A204.1 (cell line): ENCODE data around the gene CMA1.
"Not testable (repeated sequence)": the region's sequence is repeated elsewhere in the genome, so short reads cannot be mapped to it uniquely, and the experiment has no call there.

Source experiments
- FAIRE-seq: peaks from 2 replicates; lab custom pipeline; 2012; peaks lifted over from hg19 to GRCh38; lab: Jason Lieb, UNC

Gene CMA1, protein sequence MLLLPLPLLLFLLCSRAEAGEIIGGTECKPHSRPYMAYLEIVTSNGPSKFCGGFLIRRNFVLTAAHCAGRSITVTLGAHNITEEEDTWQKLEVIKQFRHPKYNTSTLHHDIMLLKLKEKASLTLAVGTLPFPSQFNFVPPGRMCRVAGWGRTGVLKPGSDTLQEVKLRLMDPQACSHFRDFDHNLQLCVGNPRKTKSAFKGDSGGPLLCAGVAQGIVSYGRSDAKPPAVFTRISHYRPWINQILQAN

GRCh38 chr14:24508155-24508840, at the start of gene CMA1:
CMA1 (minus strand) TSS chr14:24508265; CDS start chr14:24508235, 30 bp downstream.
- no peak for FAIRE-seq

DNA sequence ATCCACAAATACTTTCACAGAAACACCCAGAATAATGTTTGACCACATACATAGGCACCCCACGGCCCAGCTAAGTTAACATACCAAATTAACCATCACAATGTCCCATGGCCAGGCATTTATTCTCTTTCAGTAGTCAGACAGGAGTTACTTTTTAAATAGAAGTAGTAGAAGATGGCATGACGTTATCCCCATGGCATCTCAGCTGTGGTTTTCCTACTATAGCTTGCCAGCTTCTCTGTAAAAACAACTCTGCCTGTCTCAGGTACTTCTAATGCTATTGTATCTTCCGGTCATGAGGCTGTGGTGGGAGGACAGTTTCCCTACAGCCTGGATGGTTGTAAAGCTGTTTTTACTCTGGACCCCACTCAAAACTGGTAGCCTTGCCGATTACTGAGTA, 48.7 kb upstream of the CMA1 start:
- FAIRE-seq, result no peak

GRCh38 chr14:24549064-24549463, 41.0 kb upstream of the CMA1 start:
- not testable (repeated sequence) for FAIRE-seq

DNA sequence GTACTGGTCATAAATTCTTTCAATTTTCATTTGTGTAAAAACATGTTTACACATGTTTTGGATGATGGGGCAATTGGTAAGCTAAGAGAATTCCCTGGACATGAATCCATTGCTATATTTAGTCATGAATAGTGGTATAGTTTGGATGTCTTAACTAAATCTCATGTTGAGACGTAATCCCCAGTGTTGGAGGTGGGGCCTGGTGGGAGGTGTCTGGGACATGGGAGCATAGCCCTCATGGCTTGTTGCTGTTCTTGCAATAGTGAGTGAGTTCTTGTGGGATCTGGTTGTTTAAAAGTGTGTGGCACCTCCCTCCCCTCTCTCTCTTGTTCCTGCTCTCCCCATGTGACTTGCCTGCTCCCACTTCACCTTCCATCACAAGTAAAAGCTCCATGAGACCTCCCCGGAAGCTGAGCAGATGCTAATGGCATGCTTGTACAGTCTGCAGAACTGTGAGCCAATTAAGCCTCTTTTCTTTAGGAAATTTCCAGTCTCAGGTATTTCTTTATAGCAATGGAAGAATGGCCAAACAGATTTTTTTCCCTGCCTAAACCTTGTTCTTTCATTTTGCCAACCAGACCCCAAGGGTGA, 34.4 kb upstream of the CMA1 start:
- FAIRE-seq, result no peak

GRCh38 chr14:24535737-24536136, 27.7 kb upstream of the CMA1 start:
- no peak for FAIRE-seq

DNA sequence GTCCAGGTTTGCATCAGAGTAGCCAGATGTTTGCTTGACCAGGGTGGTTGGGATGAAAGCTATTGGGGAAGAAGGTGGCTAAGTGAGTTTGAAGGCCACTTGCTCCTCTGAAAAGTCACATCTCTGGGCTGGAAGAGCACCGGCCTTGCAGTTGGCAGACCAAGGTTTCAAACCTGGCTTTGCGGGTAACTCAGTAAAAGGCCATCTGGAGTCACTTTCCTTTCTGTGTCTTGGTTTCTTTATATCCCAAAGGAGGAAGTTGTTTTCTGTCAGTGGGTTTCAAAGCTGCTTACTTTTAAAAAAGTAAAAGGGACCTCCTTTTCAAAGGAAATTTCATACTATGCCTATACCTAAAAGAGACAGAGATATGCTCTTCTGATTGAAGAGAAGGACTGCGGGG, 26.2 kb upstream of the CMA1 start:
- FAIRE-seq, result no peak

- FAIRE-seq, result not testable (repeated sequence)
Observed at GRCh38 chr14:24525877-24526620, 18.0 kb upstream of the CMA1 start.

DNA sequence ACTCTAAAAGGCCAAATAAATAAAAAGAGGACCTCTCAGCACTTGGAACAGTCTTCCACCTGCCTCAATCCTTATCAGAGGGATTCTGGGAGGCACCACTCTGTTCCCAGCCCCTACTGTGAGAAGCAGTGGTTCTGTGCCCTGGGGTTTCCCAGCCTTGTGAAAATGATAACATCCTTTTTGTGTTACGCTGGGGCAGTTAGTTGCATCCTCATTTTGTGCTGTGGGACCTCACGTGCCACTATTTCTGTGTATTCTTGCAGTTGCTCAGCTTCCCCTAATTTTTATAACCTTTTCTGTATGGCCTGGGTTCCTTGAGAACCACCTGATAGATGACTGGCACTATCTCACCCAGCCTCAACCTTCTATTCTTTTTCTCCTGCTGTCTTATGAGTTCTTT, 10.8 kb upstream of the CMA1 start:
- FAIRE-seq, result no peak

- no peak for FAIRE-seq
Observed at GRCh38 chr14:24514209-24514608, 6.1 kb upstream of the CMA1 start.

- no peak for FAIRE-seq
Observed at GRCh38 chr14:24513009-24513408, 4.9 kb upstream of the CMA1 start.

- FAIRE-seq, result no peak
Observed at GRCh38 chr14:24506443-24506842, 1.6 kb downstream of the CMA1 start.

DNA sequence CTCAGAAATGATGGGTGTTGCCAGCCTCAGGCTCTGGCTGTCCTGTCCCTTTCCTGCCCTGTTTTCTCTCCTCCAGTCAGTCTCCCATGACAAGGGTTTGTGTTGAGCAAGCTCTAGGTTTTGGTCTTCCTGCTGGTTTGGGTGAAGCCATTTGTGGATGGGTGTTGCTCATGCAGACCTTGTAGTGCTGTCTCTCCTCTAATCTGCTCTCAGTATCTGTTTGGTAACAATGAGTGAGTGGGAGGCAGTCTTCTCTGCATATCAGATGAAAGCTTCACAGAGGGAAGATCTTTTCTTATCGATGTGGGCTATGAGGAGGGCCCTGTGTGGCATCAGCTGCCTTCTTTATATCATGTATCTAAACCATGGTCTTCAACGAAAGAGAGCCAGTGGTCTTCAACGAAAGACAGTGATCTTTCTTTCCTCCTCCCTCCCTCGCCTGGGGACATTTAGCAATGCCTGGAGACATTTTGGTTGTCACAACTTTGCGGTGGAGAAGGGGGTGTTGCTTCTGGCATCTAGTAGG, 3.6 kb downstream of the CMA1 start:
- no peak for FAIRE-seq

DNA sequence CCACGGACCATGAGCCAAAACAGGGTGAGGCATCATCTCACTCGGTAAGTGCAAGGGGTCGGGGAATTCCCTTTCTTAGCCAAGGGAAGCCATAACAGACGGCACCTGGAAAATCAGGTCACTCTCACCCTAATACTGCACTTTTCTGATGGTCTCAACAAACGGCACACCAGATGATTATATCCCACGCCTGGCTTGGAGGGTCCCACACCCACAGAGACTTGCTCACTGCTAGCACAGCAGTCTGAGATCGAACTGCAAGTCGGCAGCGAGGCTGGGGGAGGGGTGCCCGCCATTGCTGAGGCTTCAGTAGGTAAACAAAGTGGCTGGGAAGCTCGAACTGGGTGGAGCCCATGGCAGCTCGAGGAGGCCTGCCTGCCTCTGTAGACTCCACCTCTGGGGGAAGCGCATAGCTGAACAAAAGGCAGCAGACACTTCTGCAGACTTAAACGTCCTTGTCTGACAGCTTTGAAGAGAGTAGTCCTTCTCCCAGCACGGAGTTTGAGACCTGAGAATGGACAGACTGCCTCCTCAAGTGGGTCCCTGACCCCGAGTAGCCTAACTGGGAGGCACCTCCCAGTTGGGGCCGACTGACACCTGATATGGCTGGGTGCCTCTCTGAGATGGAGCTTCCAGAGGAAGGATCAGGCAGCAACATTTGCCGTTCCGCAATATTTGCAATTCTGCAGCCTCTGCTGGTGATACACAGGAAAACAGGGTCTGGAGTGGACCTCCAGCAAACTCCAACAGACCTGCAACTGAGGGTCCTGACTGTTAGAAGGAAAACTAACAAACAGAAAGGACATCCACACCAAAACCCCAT, 16.3 kb downstream of the CMA1 start:
- not testable (repeated sequence) for FAIRE-seq

GRCh38 chr14:24483604-24484252, 24.3 kb downstream of the CMA1 start:
- FAIRE-seq, result no peak

DNA sequence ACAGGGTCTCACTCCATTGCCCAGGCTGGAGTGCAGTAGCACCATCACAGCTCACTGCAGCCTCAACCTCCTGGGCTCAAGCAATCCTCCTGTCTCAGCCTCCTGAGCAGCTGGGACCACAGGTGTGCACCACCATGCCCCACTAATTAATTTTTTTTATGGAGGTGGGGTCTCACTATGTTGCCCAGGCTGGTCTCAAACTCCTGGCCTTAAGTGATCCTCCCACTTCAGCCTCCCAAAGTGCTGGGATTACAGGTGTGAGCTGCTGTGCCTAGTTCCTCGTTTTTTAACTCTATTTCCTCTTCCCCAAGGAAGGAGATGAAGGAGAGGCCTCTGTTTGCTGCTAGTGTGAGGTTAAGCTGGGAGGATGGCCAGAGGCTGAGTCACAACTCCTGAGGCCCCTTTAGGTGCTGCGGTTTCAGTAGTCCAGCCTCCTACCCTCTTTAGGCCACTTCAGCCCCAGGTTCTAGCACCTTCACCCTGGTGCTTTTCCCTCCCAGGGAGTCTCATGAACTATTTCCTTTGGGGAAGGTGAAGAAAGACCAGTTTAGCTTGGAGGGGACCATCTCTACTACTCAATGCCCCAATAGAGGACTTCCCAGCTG, 25.3 kb downstream of the CMA1 start:
- FAIRE-seq, result not testable (repeated sequence)

DNA sequence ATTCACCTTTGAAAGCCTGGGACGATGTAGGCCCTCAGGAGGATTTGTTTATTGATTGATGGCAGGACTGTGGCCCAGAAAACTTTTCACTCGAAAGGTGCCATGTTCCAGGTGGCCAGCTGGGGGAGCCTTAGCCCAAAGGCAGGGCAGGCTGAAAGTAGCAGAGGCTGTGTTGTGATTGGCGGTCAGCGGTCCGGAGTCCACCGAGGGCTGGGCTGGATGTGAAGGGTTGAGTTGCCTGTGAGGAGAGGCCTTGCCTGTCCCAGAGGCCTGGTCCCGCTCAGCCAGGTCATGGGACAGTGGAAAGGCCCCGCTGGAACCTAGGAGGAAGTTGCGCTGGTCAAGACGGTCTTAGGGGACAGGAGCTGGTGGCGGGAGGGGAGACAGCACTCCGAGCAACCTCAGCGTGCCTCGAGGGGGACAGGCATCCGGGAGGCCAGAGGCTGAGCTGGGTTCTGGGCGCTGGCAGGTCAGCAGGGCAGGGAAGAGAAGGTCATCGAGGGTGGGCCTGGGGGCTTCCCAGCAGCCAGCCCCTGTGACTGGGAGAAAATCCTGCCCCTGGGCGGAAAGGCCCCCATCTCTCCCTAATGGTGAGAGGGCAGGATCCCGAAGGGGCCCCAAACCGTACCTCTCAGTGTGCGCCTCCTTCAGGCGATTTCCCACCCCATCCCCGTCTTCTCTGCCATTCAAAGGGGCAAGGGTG, 26.3 kb downstream of the CMA1 start:
- FAIRE-seq, result no peak

GRCh38 chr14:24479999-24480398, 28.1 kb downstream of the CMA1 start:
- FAIRE-seq, result not testable (repeated sequence)

DNA sequence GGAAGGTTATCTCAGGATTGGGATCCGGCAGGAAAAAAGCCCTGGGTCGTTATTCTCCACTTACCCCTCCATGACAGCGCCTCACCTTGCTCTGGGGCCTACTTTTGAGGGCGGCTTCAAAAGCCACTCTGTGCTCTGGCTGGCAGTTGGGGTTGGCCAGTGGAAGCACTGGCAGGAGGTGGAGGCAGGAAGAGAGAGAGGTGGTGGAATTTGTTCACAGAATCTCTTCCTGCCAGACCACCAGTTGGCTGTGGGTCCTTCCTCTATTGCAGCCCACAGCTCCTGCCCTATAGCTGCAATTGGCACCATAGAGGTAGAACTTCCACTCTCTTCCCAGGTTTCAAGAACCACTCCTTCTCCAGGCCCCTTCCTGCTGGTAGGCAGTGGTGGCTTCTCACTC, 32.8 kb downstream of the CMA1 start:
- no peak for FAIRE-seq

DNA sequence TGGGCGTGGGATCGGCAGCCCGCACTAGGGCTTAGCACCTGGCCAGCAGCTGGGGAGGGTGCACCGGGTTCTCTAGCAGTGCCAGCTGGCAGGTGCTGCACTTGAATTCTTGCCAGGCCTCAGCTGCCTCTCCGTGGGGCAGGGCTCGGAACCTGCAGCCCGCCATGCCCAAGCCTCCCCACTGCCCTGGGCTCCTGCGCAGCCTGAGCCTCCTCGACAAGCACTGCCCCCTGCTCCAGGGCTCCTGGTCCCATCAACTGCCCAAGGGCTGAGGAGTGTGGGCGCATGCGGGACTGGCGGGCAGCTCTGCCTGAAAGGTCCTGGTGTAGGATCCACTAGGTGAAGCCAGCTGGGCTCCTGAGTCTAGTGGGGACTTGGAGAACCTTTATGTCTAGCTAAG, 34.9 kb downstream of the CMA1 start:
- no peak for FAIRE-seq

DNA sequence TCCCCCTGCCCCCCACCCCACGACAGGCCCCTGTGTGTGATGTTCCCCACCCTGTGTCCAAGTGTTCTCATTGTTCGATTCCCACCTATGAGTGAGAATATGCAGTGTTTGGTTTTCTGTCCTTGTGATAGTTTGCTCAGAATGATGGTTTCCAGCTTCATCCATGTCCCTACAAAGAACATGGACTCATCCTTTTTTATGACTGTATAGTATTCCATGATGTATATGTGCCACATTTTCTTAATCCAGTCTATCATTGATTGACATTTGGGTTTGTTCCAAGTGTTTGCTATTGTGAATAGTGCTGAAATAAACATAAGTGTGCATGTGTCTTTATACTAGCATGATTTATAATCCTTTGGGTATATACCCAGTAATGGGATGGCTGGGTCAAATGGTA, 37.6 kb downstream of the CMA1 start:
- FAIRE-seq, result not testable (repeated sequence)
